IMR-90 (cell line): ENCODE data around the gene PLXND1. TPM values are rescaled to one million over a fixed set of nuclear protein-coding genes. Genes with fewer than 3 reads are reported as not detected.

Experiments
- ATAC-seq: fragments of 200-7000 bp; cut with Tn5 transposase; 2 replicates; pipeline ENCODE4 v1.9.1; 2020; ENCODE audit warnings: low read depth, mild to moderate bottlenecking, moderate library complexity
- BruUV-seq: library from RNA; stranded (reverse); fragments of 400-500 nt; replicated peaks from 2 replicates; lab custom pipeline; 2021; lab: Mats Ljungman, UMichigan
- CTCF ChIA-PET: fragments of 300-600 bp; formaldehyde crosslinking; extraction: SDS; loops from one replicate; lab custom pipeline; 2021; ENCODE audit warnings: antibody characterized with exemption; lab: Yijun Ruan, JAX
- POLR2A ChIA-PET: fragments of 300-600 bp; sonication (Branson Sonifier 250); formaldehyde crosslinking; loops from one replicate; lab custom pipeline; 2022; ENCODE audit warnings: antibody characterized with exemption; ENCODE audit not compliant: unreplicated experiment; lab: Charles Lee
- DNase-seq: peaks from one replicate; pipeline ENCODE4 v3.0.0; 2013
- H2AFZ ChIP-seq: replicated peaks from 2 replicates; pipeline ENCODE3; 2013; ENCODE audit warnings: low read length, mild to moderate bottlenecking; ENCODE audit not compliant: poor library complexity
- H2AK5ac ChIP-seq: 2 replicates; pipeline ENCODE4 v1.6.1; 2013; ENCODE audit warnings: low read depth, low read length, inconsistent platforms
- H2AK9ac ChIP-seq: replicated peaks from 2 replicates; pipeline ENCODE3; 2013; ENCODE audit warnings: mild to moderate bottlenecking, low read depth, low read length, moderate library complexity; ENCODE audit not compliant: poor library complexity
- H2BK120ac ChIP-seq: 2 replicates; pipeline ENCODE4 v1.6.1; 2013; ENCODE audit warnings: low read depth, low read length, inconsistent platforms
- H2BK15ac ChIP-seq: 3 replicates; pipeline ENCODE4 v1.6.1; 2013; ENCODE audit warnings: low read depth, low read length, inconsistent platforms
- H2BK20ac ChIP-seq: 2 replicates; pipeline ENCODE4 v1.6.1; 2013; ENCODE audit warnings: low read depth, mild to moderate bottlenecking, inconsistent platforms, low read length, moderate library complexity
- H2BK5ac ChIP-seq: 2 replicates; pipeline ENCODE4 v1.6.1; 2013; ENCODE audit warnings: mild to moderate bottlenecking, low read depth, low read length, inconsistent platforms; ENCODE audit not compliant: poor library complexity, severe bottlenecking
- H3K14ac ChIP-seq: replicated peaks from 2 replicates; pipeline ENCODE4 v1.6.1; 2013; ENCODE audit warnings: low read depth, low read length, inconsistent platforms
- H3K18ac ChIP-seq: 2 replicates; pipeline ENCODE4 v1.6.1; 2013; ENCODE audit warnings: low read depth, low read length, control low read depth
- H3K23ac ChIP-seq: 2 replicates; pipeline ENCODE4 v1.6.1; 2013; ENCODE audit warnings: low read depth, low read length, inconsistent platforms
- H3K27ac ChIP-seq: 2 replicates; pipeline ENCODE4 v1.5.1; 2013; ENCODE audit warnings: mild to moderate bottlenecking, control low read depth, low read length; ENCODE audit not compliant: insufficient read depth
- H3K27me3 ChIP-seq: 2 replicates; pipeline ENCODE4 v1.6.1; 2013; ENCODE audit warnings: low read length; ENCODE audit not compliant: control insufficient read depth, insufficient read depth
- H3K36me3 ChIP-seq: 2 replicates; pipeline ENCODE4 v1.6.1; 2013; ENCODE audit warnings: low read length, mixed read lengths; ENCODE audit not compliant: control insufficient read depth, insufficient read depth
- H3K4ac ChIP-seq: 2 replicates; pipeline ENCODE4 v1.6.1; 2013; ENCODE audit warnings: low read depth, low read length, inconsistent platforms
- H3K4me1 ChIP-seq: 2 replicates; pipeline ENCODE4 v1.6.1; 2013; ENCODE audit warnings: low read length, mixed read lengths; ENCODE audit not compliant: control insufficient read depth, insufficient read depth
- H3K4me2 ChIP-seq: 2 replicates; pipeline ENCODE4 v1.6.1; 2013; ENCODE audit warnings: low read depth, mild to moderate bottlenecking, control low read depth, low read length, moderate library complexity
- H3K4me3 ChIP-seq: 2 replicates; pipeline ENCODE4 v1.5.1; 2013; ENCODE audit warnings: low read depth, mild to moderate bottlenecking, control low read depth, low read length, moderate library complexity; ENCODE audit not compliant: insufficient read depth
- H3K56ac ChIP-seq: 2 replicates; pipeline ENCODE4 v1.6.1; 2013; ENCODE audit warnings: low read length, inconsistent platforms; ENCODE audit not compliant: insufficient read depth; ENCODE audit errors: extremely low read depth
- H3K79me1 ChIP-seq, 2 experiments: 2 replicates each; pipeline ENCODE4 v1.6.1; 2013; ENCODE audit warnings: low read length in 2 of 2, inconsistent platforms in 1 of 2, low read depth in 1 of 2
- H3K9ac ChIP-seq: 2 replicates; pipeline ENCODE4 v1.6.1; 2013; ENCODE audit warnings: low read depth, low read length, control low read depth
- H3K9me1 ChIP-seq: 2 replicates; pipeline ENCODE4 v1.6.1; 2013; ENCODE audit warnings: low read length, inconsistent platforms; ENCODE audit not compliant: insufficient read depth
- H3K9me3 ChIP-seq: 2 replicates; pipeline ENCODE4 v1.6.1; 2013; ENCODE audit warnings: low read length; ENCODE audit not compliant: control insufficient read depth, insufficient read depth
- H4K20me1 ChIP-seq: 2 replicates; pipeline ENCODE4 v1.6.1; 2013; ENCODE audit warnings: low read length, inconsistent platforms; ENCODE audit not compliant: insufficient read depth
- H4K5ac ChIP-seq: 2 replicates; pipeline ENCODE4 v1.6.1; 2013; ENCODE audit warnings: mild to moderate bottlenecking, low read depth, low read length, control low read depth
- H4K8ac ChIP-seq, 2 experiments: 2 replicates each; pipeline ENCODE4 v1.6.1; 2013; ENCODE audit warnings: low read depth in 2 of 2, low read length in 2 of 2, control low read depth in 1 of 2, inconsistent platforms in 1 of 2
- H4K91ac ChIP-seq: 2 replicates; pipeline ENCODE4 v1.6.1; 2013; ENCODE audit warnings: low read depth, low read length, inconsistent platforms; ENCODE audit not compliant: insufficient read depth
- CEBPB ChIP-seq: IDR thresholded peaks from 2 replicates; pipeline ENCODE4 v1.6.1; 2012; ENCODE audit warnings: low read depth, low read length, improper control_type of control experiment
- MAFK ChIP-seq: IDR thresholded peaks from 2 replicates; pipeline ENCODE4 v1.6.1; 2012; ENCODE audit warnings: low read depth, low read length, improper control_type of control experiment
- RFX5 ChIP-seq: IDR thresholded peaks from 2 replicates; pipeline ENCODE4 v1.8.0; 2012; ENCODE audit warnings: low read depth, mild to moderate bottlenecking, low read length, moderate library complexity
- WGBS, 2 experiments: methylation state at CpG; one replicate each; pipeline versions ENCODE4 v1.1.5 to v1.1.7; 2013; ENCODE audit warnings: missing lambda C conversion rate in 2 of 2; ENCODE audit not compliant: insufficient read length in 1 of 2; ENCODE audit errors: extremely low coverage in 2 of 2; 5-methylcytosine and 5-hydroxymethylcytosine counted together
- dilution Hi-C: fragments of 300-500 bp; cut with HindIII; formaldehyde crosslinking; loops from one replicate; pipeline ENCODE4 v1.14.3; 2018; ENCODE audit warnings: low sequenced_read_pairs; ENCODE audit not compliant: unreplicated experiment
- in situ Hi-C: fragments of 300-500 bp; cut with MboI; formaldehyde crosslinking; loops from 3 replicates; pipeline ENCODE4 v1.14.3; 2019; ENCODE audit warnings: low sequenced_read_pairs, inconsistent platforms, mixed read lengths
- intact Hi-C: fragments of 100-400 bp; cut with micrococcal nuclease; formaldehyde crosslinking; loops from 2 replicates; pipeline ENCODE4 v1.10.0; 2022
- polyA plus RNA-seq, 3 experiments: library from polyadenylated mRNA; depleted of rRNA; stranded (reverse); fragments of >200 nt; gene quantifications; 2 replicates each; pipeline ENCODE4 v1.2.3, GENCODE V29; 2012; ENCODE audit warnings: low replicate concordance in 1 of 3
- total RNA-seq: library from RNA; depleted of rRNA; stranded (reverse); fragments of >200 nt; gene quantifications from 2 replicates; pipeline ENCODE4 v1.2.3, GENCODE V29; 2012
- TF ChIP-seq, protein P1 (sequence below): fragments of 150-350 bp; IDR thresholded peaks from 2 replicates; pipeline ENCODE4 v1.6.1; 2017; ENCODE audit warnings: mild to moderate bottlenecking, antibody characterized with exemption, low read length, low read depth
- TF ChIP-seq, protein P2 (sequence below): conservative IDR thresholded peaks from 2 replicates; pipeline ENCODE4 v1.5.1; 2012; ENCODE audit warnings: mild to moderate bottlenecking, low read depth, low read length, improper control_type of control experiment

PLXND1 gene
- total and polyA plus RNA-seq, 2 of the 4 experiments (the other 2 are of a cell fraction), result 19.2 to 67.1 TPM

DNA sequence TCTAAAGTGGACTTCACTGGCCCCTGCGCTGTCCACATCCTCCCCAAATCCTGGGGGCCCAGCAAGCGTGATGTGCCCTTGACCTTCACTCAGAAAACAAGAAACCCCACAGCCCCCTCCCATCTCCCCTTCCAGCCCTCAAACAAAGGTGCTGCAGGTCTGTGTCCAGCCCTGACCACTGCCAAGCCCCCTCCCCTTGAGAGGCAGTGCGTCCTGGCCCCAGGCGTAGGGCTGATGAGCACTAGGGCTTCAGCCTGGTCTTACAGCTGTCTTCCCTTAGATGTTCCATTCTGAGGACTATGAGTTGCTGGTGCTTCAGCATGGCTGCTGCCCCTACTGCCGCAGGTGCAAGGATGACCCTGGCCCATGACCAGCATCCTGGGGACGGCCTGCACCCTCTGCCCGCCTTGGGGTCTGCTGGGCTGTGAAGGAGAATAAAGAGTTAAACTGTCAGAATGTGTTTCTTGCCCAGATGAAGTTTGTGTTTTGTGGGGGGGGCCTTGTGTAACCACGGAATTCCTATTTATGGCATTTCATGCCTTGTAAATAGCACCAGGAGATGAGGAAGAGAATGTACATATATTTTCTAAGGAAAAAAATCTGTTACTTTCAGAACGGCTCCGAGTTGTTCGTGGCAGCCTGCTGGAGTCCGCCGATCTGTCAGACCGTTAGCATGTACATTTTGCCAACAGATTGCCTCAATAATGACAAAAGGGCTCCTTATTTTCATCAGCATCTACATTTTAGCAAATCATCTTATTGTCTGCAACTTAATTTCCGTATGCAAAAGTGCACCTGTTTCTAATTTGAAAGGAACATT is 86.4 kb downstream of the PLXND1 start (continued):
- TF ChIP-seq, protein P1, sequence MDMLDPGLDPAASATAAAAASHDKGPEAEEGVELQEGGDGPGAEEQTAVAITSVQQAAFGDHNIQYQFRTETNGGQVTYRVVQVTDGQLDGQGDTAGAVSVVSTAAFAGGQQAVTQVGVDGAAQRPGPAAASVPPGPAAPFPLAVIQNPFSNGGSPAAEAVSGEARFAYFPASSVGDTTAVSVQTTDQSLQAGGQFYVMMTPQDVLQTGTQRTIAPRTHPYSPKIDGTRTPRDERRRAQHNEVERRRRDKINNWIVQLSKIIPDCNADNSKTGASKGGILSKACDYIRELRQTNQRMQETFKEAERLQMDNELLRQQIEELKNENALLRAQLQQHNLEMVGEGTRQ, result no peak

DNA sequence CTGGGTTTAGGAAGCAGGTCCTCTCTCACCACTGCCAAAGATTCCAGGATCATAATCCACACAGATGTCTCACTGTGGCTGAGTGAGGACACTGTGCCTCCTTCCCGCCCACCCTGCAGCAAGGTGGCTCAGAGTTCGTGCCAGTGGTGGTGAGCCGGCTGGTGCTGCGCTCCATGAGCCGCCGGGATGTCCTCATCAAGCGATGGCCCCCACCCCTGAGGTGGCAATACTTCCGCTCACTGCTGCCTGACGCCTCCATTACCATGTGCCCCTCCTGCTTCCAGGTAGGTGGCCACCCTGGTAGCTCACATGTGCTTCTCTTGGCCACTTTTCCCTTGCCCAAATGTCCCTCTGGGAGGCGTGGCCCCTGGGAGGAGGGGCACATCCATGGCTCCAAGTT is 87.0 kb downstream of the PLXND1 start:
- Histone ChIP-seq H4K20me1 (no peaks in the 10 kb centered on the region), H4K91ac (no peak overlapping the region), H3K79me1 (no peaks in the 10 kb centered on the region), H2BK20ac (no peak overlapping the region), H2AK5ac (no peak overlapping the region), H2AK9ac (no peak overlapping the region), H3K23ac (no peak overlapping the region), H3K27ac (no peak overlapping the region), H2BK15ac (no peak overlapping the region), H3K18ac (no peak overlapping the region), H4K8ac (no peak overlapping the region), H3K14ac (no peak overlapping the region), H2BK120ac (no peak overlapping the region), H4K5ac (no peak overlapping the region), H3K4ac (no peak overlapping the region), H3K27me3 (no peaks in the 10 kb centered on the region), H3K9me3 (no peaks in the 10 kb centered on the region), H3K4me1 (no peaks in the 10 kb centered on the region), H2AFZ (no peak overlapping the region), H2BK5ac (no peak overlapping the region), H3K4me3 (no peak overlapping the region), H3K4me2 (no peak overlapping the region), H3K56ac (no peak overlapping the region), H3K36me3 (peaks cover 11% of the 10 kb centered on the region; the same call in 1 of the 2 replicates), H3K9ac (no peak overlapping the region), H3K9me1 (peaks cover 3% of the 10 kb centered on the region; the same call in 1 of the 2 replicates)
- ChIA-PET CTCF (no interaction called here), POLR2A (no interaction called here)
- WGBS, 2 experiments, result 92% methylated on average over 9 of the region's 10 CpGs; no CpG with 5 or more reads in 1 of the 2 experiments
- DNase-seq, result no peak
- in situ Hi-C loops (no loop called here), intact Hi-C loops (no loop called here), dilution Hi-C loops (no loop called here)
- TF ChIP-seq, protein P2, sequence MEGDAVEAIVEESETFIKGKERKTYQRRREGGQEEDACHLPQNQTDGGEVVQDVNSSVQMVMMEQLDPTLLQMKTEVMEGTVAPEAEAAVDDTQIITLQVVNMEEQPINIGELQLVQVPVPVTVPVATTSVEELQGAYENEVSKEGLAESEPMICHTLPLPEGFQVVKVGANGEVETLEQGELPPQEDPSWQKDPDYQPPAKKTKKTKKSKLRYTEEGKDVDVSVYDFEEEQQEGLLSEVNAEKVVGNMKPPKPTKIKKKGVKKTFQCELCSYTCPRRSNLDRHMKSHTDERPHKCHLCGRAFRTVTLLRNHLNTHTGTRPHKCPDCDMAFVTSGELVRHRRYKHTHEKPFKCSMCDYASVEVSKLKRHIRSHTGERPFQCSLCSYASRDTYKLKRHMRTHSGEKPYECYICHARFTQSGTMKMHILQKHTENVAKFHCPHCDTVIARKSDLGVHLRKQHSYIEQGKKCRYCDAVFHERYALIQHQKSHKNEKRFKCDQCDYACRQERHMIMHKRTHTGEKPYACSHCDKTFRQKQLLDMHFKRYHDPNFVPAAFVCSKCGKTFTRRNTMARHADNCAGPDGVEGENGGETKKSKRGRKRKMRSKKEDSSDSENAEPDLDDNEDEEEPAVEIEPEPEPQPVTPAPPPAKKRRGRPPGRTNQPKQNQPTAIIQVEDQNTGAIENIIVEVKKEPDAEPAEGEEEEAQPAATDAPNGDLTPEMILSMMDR, result no peak
- TF ChIP-seq CEBPB (no peak), MAFK (no peak), RFX5 (no peak)
- ATAC-seq, result no peak
- BruUV-seq, result no TSS peak
